Globus pallidus (tissue), 1 donor: Measurements from ENCODE around the gene FAM72B.
A peak's percentile ranks its signal among the peaks of the same experiment; 100 is the strongest.
"Not testable (repeated sequence)": the region's sequence is repeated elsewhere in the genome, so short reads cannot be mapped to it uniquely, and the experiment has no call there.

Source experiments
- DNase-seq: peaks from one replicate; pipeline ENCODE4 v3.0.0-alpha.2; 2015; ENCODE audit warnings: low spot score

Gene FAM72B

DNA sequence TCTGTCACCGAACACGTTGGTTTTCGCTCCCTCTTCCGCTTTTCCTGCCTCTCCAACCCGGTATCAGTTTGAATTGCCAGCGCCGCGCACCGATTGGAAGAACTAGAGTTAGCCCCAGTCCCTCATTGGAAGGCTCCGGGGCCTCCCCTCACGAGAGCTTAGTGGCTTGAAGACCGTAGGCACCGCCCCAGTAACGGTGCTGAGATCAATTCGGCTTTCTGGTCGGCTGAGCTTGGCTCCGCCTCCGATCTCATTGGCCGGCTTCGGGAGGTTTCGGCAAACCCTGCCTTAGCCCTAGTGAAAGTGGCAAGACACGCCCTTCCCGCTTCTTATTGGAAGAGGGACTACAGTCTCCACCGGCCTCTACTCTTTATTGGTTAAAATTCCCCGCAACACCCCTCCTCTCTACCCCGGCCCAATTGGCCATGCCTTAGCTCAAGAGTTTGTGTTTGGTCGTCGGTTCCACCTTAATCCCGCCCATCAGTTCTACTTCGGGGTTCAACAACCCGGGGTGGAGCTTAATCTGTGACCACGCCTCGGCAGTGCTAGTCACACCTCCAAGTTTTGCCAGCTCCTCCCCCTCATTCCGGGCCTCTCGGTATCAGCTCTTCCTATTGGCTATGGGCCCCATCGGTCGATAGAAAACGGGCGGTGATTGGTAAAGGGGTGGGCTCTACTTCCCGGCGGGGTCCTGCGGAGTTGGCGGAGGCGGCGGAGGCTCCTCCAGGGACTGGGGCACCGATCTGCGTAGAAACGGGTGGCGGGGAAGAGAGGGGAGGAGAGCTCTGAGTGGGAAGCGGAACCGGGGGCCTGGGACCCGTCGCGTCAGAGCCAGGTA lies at the start of gene FAM72B, which contains the start of gene SRGAP2C:
TSS of gene FAM72B (minus strand) at position 51 of the 838 bp plus-strand sequence. CDS start 851 bp downstream, outside the sequence.
TSS of gene SRGAP2C (plus strand) at position 686 of the 838 bp plus-strand sequence. CDS start 2,472 bp downstream, outside the sequence.
- DNase-seq: peak; percentile 100

DNA sequence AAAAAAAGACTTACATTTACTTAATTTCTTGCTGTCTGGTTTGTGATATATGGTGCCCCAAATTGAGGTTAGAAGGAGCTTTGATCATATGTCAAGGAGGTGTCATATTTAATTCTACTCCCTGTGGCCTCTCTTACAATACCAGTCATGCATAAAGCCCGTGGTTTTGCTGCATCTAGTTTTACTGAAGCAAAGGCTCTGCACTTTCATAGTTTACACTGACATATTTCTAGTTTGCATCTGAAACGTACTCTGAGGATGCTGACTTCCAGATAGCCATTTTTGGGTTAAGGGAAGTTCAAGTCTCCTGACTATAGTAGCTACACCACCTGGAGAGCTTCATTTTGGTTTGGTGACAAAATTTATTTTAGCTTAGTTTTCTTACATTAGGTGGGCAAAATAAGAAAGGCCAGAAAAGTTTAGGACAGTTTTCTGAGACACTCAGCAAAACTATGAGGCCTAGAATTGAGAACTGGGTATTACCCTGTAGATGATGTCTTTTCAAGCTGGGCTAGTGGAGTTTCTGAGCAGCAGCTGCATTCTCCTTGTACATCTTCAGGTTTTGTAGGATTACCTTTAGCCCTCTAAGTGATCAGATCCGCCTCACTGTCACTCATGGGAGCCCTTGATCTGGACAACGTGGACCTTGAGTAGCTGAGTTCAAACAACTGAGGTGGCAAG lies 48.4 kb upstream of the FAM72B start:
- DNase-seq: not testable (repeated sequence)

DNA sequence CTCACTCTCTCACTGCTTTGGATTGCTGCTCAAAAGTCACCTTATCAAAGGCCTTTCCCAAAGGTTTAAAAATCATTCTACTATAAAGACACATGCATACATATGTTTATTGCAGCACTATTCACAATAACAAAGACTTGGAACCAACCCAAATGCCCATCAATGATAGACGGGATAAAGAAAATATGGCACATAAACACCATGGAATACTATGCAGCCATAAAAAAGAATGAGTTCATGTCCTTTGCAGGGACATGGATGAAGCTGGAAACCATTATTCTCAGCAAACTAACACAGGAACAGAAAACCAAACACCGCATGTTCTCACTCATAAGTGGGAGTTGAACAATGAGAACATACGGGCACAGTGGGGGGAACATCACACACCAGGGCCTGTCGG lies 46.5 kb upstream of the FAM72B start:
- not testable (repeated sequence) for DNase-seq

DNA sequence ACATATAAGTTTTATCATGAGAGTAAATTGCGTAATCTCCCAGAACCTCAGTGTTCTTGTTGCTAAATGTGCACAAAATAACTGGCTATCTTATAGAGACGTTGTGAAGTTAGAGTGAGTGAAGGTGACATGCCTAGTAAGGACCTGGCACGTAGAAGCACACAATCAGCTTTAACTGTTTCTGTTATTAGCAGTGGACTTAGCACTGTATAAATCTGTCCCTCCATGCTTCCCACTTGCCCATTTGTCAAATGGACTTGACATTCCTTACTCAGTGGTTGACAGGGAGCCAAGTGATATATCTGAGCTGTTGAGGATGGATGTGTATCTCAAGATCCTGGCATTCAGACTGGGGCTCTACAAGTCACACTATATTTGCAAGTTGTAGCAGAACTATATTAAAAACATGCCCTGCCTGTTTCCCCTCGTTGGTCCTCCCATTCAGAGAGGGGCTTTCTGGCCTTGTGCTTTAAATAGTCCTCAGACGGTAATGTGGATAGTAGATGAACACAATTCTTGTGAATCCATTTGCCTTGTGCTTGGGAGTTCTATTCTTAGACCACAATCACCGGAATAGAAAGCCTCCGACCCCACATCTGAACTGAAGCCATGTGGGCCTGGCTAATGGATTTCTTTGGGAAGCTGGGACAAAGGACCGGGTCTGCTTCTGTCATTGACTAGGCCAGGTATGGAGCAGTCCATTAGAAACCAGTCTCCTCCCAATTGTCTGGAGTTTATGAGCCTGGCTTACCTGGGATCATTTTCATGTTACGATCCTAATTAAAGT lies 43.6 kb upstream of the FAM72B start:
- DNase-seq: not testable (repeated sequence)

DNA sequence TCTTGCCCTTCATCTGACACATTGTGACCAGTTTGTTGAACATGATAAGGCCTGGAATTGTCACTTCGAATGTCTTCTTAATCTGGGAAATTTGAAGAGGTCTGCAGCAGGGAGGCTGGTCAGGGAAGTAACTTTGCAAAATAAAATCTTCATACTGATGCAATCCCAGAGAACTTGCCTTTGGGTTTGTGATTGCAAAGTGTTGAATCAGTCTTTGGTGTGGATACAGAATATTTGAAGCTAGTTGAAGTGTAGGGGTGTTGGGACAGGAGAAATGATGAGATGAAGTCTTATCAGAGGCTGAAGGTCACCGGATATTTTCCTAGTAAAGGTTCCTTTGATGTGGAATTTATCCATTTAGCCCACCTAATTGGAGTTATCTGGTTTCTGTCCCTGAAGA lies 42.8 kb upstream of the FAM72B start:
- not testable (repeated sequence) for DNase-seq

DNA sequence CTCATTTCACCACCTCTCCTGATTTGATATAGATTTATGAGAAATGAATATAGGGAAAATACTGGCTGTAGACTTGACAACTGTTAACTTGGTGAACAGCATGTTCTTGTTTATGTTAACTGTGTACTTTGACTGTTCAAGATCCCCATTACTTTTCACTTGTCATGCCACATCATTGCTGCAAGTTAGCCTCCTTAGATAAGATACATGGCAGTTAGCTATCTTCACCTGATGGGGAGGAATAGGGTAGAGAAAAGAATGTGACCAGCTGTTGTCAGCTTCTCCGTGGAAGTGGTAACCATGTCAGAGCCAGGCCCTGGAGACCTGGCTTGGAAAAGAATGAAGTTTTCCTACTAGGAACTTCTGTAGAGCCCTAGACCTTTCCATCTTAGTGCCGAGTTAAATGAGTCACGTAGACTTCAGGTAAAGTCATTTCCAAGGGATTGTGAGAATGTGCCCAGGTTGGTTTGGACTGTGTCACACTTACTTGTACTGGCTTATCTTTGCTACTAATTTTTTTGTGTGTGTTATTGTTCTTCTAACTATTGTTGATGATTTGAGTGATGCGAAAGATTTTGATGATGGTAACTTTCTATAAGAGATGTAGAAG lies 42.3 kb upstream of the FAM72B start:
- DNase-seq: not testable (repeated sequence)

DNA sequence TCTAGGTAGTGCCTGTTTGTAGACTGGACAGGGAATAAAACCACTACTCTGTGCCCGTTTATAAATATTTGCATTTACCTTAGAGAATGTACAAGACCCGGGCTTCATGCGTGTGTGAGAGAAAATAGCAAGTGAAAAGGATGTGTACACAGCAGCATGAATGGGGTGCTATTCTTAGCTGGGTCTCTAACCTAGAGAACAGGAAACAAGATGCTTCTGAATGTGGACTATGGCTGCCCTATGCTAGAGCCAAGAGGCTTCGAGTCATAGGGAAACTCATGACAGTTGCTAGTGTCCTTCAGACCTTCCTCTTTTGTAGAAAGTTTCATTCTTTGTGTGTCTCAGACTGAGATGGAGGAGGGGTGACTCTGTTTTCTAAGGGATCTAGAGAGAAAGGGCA lies 40.6 kb upstream of the FAM72B start:
- not testable (repeated sequence) for DNase-seq

DNA sequence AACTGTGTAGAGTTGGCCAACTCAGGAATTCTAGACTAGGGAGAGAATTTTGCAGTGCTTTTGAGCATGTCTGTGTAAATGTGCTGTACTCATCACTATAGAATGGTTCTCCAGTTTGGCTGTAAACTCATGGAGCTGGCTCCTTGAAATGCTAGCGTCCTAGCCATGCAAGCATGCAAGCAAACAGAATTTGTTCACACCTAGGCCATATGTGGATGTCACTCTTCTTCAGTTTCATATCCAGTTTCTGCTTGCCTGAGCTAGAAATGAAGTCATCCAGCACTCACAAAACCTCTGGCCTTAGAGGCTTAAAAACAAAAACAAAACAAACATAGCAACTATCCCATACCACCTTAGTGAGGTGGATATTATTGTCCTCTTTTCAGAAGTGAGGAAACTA lies 37.6 kb upstream of the FAM72B start:
- DNase-seq: not testable (repeated sequence)

DNA sequence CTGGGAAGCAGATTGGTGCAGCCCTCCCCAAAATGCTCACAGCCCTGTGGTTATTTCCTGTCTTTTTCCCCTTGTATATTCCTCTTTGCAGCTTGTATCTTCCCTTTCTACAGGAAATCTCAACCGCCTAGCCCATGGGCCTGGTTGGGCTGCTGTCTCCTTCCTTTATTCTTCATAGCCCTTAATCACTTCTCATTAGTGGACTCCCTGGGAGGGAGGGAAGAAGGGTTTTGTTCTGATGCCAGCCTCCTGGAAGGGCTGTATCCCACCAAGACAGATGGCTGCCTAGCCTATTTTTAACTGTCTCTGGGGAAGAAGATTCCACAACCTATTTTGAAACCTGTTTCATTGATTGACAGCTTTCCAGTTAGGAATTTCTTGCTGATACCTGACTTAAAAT lies 32.5 kb upstream of the FAM72B start:
- not testable (repeated sequence) for DNase-seq

DNA sequence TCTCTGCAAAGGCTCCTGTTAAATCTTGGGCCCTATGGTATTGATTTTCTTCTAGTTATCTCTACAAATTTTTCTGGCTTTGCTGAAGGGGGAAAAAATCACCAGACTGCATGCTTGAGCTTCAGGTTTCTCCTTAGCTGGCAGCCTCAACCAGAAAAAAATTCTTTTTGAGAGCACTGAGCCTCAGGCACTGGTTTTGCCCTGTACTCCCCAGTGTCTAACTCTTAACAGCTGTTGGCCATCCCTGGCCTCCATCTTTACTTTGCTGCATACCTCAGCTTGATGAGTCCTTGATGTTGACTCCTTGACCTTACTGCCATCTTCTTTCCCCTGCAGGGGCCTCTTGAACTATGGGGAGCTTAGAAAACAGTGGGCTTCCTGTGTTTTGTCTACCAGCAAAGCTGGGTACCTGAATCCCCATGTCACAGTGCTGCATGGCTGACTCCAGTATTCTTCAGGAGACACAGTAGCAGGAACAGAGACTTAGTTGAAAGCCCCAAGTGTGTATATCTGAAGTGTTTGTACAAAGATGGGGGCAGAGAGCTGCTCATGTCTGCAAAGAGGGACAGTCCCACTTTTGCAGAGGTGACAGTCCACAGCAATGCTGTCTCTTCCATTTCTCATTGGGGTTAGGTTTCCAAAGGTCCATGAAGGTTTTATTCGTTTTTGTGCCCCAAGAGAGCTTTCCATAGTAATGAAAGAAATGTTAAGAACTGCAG lies 31.7 kb upstream of the FAM72B start:
- DNase-seq: not testable (repeated sequence)

DNA sequence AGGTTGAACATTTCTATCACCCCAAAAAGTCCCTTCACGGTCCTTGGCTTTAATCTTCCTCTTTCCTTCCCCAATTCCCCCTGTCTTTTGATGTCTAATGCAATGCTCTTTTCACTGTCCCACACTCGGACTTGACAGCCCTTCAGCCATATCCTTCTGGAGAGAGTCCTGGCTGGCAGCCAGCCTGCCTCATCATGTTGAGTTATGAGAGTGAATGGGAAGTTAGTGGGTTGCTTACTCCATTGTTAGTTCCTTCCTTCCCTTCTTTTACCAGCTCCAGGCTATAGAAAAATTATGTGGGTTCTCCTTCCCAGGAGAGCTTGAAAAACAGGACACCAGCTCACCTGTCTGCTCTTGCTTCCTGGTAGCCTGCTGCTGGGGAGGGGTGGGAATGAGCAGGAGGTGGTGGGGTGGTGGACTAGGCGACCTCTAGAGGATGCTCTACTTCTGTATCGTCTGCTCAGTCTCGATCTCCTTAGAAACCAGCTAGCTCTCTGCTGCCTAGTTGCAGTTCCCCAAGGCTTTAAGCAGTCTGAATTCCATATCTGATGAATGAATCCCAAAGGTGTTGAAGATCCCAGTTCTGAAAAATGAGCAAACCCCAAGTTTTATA lies 30.5 kb upstream of the FAM72B start:
- DNase-seq: not testable (repeated sequence)

DNA sequence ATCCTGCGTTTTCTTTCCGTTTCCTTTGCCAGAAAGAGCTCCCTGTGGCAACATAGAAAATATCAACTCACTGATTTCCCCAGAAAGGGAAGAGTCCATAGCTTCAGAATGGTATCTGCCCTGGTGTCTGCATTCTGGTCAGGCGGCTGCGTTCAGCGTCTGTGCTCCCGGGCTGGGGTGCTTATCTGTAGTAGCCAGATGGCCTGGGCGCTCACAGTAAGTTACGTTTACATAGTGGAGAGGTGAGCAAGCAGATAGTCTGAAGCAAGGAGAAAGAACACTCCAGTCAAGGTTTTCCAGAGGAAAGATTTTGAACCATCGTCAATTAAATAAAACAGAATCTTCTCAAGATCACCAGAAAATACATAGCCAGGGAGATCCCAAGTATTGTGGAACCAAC lies 29.4 kb upstream of the FAM72B start:
- DNase-seq: not testable (repeated sequence)

DNA sequence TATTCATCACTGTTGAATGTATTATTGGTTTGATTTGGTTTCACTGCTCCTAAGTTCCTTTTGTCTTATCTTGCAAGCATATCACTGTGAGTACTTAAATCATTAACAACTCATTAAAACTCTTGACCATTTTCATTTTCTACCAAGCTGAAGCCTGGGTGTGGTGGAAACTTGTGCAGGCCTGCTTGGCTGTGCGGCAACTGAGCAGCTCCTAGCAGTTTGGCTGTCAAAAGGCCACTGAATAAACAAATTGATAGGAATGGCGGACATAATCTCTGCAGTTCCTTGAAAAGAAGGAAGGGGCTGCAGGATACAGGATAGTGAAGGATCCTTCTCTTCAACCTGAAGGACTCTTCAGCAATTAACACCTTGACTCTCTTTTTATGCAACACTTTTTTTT lies 26.6 kb upstream of the FAM72B start:
- not testable (repeated sequence) for DNase-seq

DNA sequence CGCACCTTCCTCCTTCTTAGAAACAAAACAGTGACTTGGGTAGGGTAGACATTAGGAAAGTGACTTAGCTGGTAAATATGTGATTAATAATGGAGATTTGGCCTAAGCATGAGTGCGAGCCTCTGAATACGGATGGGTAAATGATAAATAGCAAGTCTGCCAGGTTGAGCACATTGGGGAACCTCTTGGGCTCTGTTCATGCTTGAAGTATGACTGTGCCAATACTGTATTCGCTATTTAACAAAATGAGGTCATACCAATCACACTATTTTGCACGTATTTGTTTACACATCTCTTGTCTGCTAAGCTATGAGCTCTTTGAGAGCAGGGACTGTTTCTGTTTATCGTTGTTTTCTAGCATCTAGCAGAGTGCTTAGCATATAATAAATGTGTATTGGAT lies 24.2 kb upstream of the FAM72B start:
- not testable (repeated sequence) for DNase-seq

DNA sequence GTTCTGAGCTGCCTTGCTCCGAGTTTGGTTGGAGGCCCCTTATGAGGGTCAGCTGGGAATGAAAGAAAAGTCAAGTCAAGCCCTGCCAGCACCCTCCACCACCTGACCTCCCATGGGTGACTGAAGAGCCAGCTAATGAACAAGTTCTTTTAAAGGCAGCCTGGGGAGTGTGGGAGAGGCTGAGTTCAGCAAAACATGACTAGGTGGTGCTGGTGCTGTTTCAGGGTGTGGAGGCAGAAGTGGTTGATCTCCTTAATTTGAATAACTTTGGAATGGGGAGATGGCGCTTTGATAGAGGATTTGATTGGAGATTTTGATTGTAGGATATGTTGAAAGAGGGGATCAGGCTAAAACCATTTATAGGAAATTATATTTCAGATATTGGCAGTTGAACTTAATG lies 23.2 kb upstream of the FAM72B start:
- DNase-seq: not testable (repeated sequence)

DNA sequence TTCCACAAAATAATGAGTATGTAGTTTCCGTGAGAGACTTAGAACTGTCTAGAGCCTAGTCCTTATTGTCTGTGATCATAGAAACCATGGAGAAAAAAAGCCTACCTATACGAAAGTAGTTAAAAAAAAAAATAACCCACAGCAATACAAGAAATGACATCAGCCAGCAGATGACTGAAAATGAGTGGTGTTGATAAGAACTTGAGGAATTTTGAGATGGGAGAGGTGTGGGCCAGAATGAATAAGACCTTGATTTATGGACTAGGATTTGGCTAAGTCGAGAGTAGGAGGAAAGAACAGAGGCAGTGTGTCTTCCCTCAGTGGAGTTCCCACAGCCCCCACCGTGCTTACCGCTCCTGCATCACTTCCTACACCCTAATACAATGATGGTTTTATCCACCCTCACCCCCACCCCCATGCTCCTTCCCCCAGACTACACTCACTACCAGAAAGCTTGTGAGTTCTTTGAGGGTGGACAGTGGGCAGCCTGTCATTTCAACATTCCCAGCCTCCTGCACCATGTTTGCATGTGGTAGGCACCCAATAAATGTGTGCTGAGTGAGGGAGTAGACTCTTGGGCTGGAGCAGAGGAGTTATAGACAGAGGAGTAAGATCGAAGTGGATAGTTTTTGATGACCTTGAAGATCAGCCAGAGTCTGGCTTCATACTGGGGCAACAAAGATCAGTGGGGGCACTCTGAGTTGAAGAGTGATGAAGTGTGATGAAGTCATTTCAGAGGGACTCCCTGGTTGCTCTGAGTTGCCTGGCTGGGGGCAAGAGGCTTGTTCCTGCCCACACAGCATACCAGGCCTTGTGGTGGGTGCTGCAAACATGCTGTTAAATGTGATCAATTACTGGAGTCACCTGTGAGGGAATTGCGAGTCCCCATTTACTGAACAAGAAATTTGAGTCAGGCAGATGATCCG lies 21.9 kb upstream of the FAM72B start:
- not testable (repeated sequence) for DNase-seq

DNA sequence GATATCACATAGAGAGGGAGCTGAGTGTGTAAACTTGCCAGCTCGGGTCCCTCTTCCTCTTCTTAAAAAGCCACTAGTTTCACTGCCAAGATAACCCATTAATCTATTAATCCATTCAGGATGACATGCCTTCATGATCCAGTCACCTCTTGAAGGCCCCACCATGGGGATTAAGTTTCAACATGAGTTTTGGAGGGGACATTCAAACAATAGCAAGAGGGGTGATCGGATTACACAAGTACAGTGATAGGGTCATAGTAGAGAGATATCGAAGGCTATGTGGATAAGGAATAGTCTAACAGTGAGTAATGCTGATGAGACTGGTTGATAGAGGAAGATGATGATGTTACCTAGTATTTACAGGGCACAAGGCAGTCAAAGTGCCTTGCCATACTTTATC lies 18.8 kb upstream of the FAM72B start:
- not testable (repeated sequence) for DNase-seq

DNA sequence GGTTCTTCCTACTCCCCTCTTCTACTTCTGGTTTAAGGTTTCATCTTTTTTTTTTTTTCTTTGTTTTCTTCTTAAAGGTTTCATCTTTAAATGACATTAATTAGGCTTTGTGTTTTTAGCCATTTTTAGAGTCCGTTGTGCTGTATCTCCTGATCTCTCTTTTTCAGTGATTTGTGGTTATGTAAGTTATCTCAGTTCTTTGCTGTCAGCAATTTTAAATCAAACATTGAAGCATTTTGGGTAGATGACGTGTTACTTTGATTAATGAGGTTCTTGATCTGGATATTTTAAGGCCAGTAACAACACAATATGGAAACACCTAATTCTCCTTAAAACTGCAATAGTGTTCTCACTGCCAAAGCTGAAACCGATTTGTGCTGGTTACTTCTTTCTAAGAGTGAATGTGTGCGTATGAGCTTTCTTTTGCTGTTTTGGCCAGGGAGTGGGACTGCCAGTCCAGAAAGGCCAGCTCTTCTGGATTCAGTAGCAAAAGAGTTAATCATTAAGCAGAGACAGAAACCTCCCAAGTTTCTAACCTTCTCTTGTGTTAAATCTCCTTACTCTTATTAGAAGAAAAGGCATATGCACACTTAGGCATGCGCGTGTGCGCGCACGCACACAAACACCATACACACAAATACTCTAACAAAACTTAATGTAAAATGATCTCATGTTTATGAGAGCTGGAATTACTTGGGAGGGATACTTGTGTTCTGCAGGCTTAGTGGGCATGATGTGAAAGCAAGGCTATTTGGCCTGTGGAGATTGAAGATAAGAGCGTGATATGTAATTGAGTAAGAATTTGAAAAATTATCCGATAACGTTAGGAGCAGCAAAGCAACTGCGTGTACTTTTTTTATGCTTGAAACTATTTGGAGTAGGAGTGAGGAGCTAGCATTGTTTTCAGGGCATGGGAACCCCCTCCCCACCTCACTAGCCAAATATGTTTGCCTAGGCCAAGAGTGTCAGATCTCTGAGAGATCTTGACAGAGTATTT lies 17.1 kb upstream of the FAM72B start:
- DNase-seq: not testable (repeated sequence)
